CD14-positive monocyte (primary cell): Measurements from ENCODE around the gene GPR45. TPM values are rescaled to one million over a fixed set of nuclear protein-coding genes. Genes with fewer than 3 reads are reported as not detected.

Source experiments
- DNase-seq, 3 donors: peaks; one replicate each; pipeline ENCODE4 v3.0.0-alpha.2; 2011 to 2022
- H2AFZ ChIP-seq: 2 replicates; pipeline ENCODE4 v1.6.0; 2012; ENCODE audit warnings: mild to moderate bottlenecking, low read depth, low read length, inconsistent platforms; ENCODE audit not compliant: insufficient read depth, poor library complexity, severe bottlenecking
- H3K27ac ChIP-seq, 2 donors: 1 replicate in 1 of 2; 2 replicates in 1 of 2; pipeline ENCODE4 v1.5.1; 2012 to 2013; ENCODE audit warnings: low read length in 2 of 2, control low read depth in 1 of 2, inconsistent platforms in 1 of 2, low read depth in 1 of 2, mild to moderate bottlenecking in 1 of 2
- H3K27me3 ChIP-seq, 2 donors: one replicate each; pipeline versions ENCODE4 v1.6.0 to v1.6.1; 2011 to 2013; ENCODE audit warnings: low read length in 2 of 2; ENCODE audit not compliant: control insufficient read depth in 2 of 2, insufficient read depth in 2 of 2
- H3K36me3 ChIP-seq, 2 donors: replicated peaks in 1 of 2; 1 replicate in 1 of 2; 2 replicates in 1 of 2; pipeline versions ENCODE4 v1.5.1 to v1.6.1; 2012 to 2013; ENCODE audit warnings: low read length in 2 of 2, control low read depth in 1 of 2, inconsistent platforms in 1 of 2, mild to moderate bottlenecking in 1 of 2; ENCODE audit not compliant: insufficient read depth in 2 of 2, control insufficient read depth in 1 of 2
- H3K4me1 ChIP-seq, 2 donors: 1 replicate in 1 of 2; 2 replicates in 1 of 2; pipeline versions ENCODE4 v1.5.1 to v1.6.1; 2012 to 2013; ENCODE audit warnings: low read length in 2 of 2, control low read depth in 1 of 2, inconsistent platforms in 1 of 2, mild to moderate bottlenecking in 1 of 2, moderate library complexity in 1 of 2; ENCODE audit not compliant: insufficient read depth in 2 of 2, control insufficient read depth in 1 of 2
- H3K4me2 ChIP-seq: replicated peaks from 2 replicates; pipeline ENCODE3; 2012; ENCODE audit warnings: low read length, moderate library complexity, mild to moderate bottlenecking; ENCODE audit not compliant: poor library complexity, severe bottlenecking; ENCODE audit errors: extremely low read depth
- H3K4me3 ChIP-seq, 3 experiments: fragments of 200-600 bp in 1 of 3; sonication (generic) in 1 of 3; replicated peaks in 1 of 3; 1 replicate in 2 of 3; 2 replicates in 1 of 3; pipeline ENCODE4 v1.5.1; 2011 to 2013; ENCODE audit warnings: low read length in 3 of 3, mild to moderate bottlenecking in 3 of 3, control low read depth in 2 of 3, low read depth in 2 of 3, inconsistent platforms in 1 of 3, moderate library complexity in 1 of 3
- H3K79me2 ChIP-seq: 2 replicates; pipeline ENCODE4 v1.6.0; 2012; ENCODE audit warnings: mild to moderate bottlenecking, control low read depth, inconsistent platforms, low read length, moderate library complexity; ENCODE audit not compliant: insufficient read depth
- H3K9ac ChIP-seq: 2 replicates; pipeline ENCODE4 v1.6.0; 2017; ENCODE audit warnings: low read length, mild to moderate bottlenecking; ENCODE audit not compliant: insufficient read depth, poor library complexity, severe bottlenecking
- H3K9me3 ChIP-seq, 2 donors: replicated peaks in 1 of 2; 1 replicate in 1 of 2; 2 replicates in 1 of 2; pipeline versions ENCODE4 v1.5.1 to v1.6.1; 2012 to 2013; ENCODE audit warnings: low read length in 2 of 2, control low read depth in 1 of 2; ENCODE audit not compliant: control insufficient read depth in 1 of 2, insufficient read depth in 1 of 2
- H4K20me1 ChIP-seq: 2 replicates; pipeline ENCODE4 v1.6.0; 2012; ENCODE audit warnings: mild to moderate bottlenecking, low read length, control low read depth, moderate library complexity; ENCODE audit not compliant: insufficient read depth
- H3K27ac Mint-ChIP-seq, 7 donors: one replicate each; pipeline ENCODE4 v1.8.0; 2020; ENCODE audit warnings: mild to moderate bottlenecking in 7 of 7, mixed read lengths in 7 of 7, moderate library complexity in 6 of 7, inconsistent platforms in 2 of 7
- H3K27me3 Mint-ChIP-seq, 3 donors: one replicate each; pipeline ENCODE4 v1.8.0; 2021 to 2022; ENCODE audit warnings: low read depth in 3 of 3, mild to moderate bottlenecking in 3 of 3, mixed read lengths in 3 of 3, moderate library complexity in 3 of 3, inconsistent platforms in 1 of 3
- H3K36me3 Mint-ChIP-seq, 2 donors: one replicate each; pipeline ENCODE4 v1.8.0; 2020; ENCODE audit warnings: mixed read lengths in 2 of 2, inconsistent platforms in 1 of 2, mild to moderate bottlenecking in 1 of 2
- H3K4me1 Mint-ChIP-seq: one replicate; pipeline ENCODE4 v1.8.0; 2020; ENCODE audit warnings: mild to moderate bottlenecking, mixed read lengths
- H3K4me3 Mint-ChIP-seq, 2 donors: one replicate each; pipeline ENCODE4 v1.8.0; 2020; ENCODE audit warnings: mild to moderate bottlenecking in 2 of 2, mixed read lengths in 2 of 2, moderate library complexity in 1 of 2
- H3K9me3 Mint-ChIP-seq, 7 donors: one replicate each; pipeline ENCODE4 v1.8.0; 2020 to 2022; ENCODE audit warnings: mixed read lengths in 7 of 7, mild to moderate bottlenecking in 6 of 7, moderate library complexity in 6 of 7, inconsistent platforms in 2 of 7
- CTCF ChIP-seq: fragments of 200-600 bp; IDR thresholded peaks from one replicate; pipeline ENCODE4 v1.8.0; 2022; ENCODE audit warnings: antibody characterized with exemption, mild to moderate bottlenecking
- WGBS: methylation state at CpG from one replicate; pipeline ENCODE4 v1.1.5; 2013; ENCODE audit warnings: missing lambda C conversion rate; ENCODE audit not compliant: insufficient coverage; 5-methylcytosine and 5-hydroxymethylcytosine counted together
- intact Hi-C, 2 donors: fragments of 100-400 bp; cut with micrococcal nuclease; formaldehyde crosslinking; loops; one replicate each; pipeline versions ENCODE4 v1.15.0 to v1.15.1; 2023
- polyA plus RNA-seq, 3 donors: library from polyadenylated mRNA; depleted of rRNA in 1 of 3; unstranded in 2 of 3; stranded (reverse) in 1 of 3; fragments of 300-500 nt in 2 of 3; fragments of >200 nt in 1 of 3; fragmentation: Illumina TruSeq in 2 of 3; gene quantifications; 1 replicate in 2 of 3; 2 replicates in 1 of 3; pipeline ENCODE4 v1.2.3, GENCODE V29; 2012 to 2021

Gene GPR45
- polyA plus RNA-seq, 3 donors = not detected

- no peaks in the 10 kb centered on the region for H3K27me3 ChIP-seq
- no peak for DNase-seq
- no peak for TF ChIP-seq CTCF
- H3K79me2 ChIP-seq = no peaks in the 10 kb centered on the region
- H3K9ac ChIP-seq = no peak overlapping the region
- H3K9me3 ChIP-seq = no peaks in the 10 kb centered on the region
- no peak overlapping the region for H3K4me3 Mint-ChIP-seq
- no peaks in the 10 kb centered on the region for H4K20me1 ChIP-seq
- H3K27ac ChIP-seq = no peak overlapping the region
- no peaks in the 10 kb centered on the region for H3K4me1 Mint-ChIP-seq
- H3K4me3 ChIP-seq = no peak overlapping the region
- no peak overlapping the region for H2AFZ ChIP-seq
- no peaks in the 10 kb centered on the region for H3K36me3 ChIP-seq
- H3K4me1 ChIP-seq = no peaks in the 10 kb centered on the region
- peak overlapping the region in 1 of 7 donors; percentile 68 for H3K27ac Mint-ChIP-seq
- H3K9me3 Mint-ChIP-seq = peaks cover 7 to 19% (median 10%) of the 10 kb centered on the region in 7 donors
- H3K4me2 ChIP-seq = no peak overlapping the region
- WGBS = 100% methylated on average over 1 of the region's 4 CpGs
- peaks cover 2 to 6% (median 3%) of the 10 kb centered on the region in 3 donors for H3K27me3 Mint-ChIP-seq
- intact Hi-C loops = no loop called here
- no peaks in the 10 kb centered on the region for H3K36me3 Mint-ChIP-seq
Measured at GRCh38 chr2:105196651-105197050, 44.9 kb upstream of the GPR45 start.

- TF ChIP-seq CTCF = no peak
- no peak overlapping the region for H3K4me3 Mint-ChIP-seq
- no peaks in the 10 kb centered on the region for H3K79me2 ChIP-seq
- H4K20me1 ChIP-seq = no peaks in the 10 kb centered on the region
- no peaks in the 10 kb centered on the region for H3K4me1 ChIP-seq
- no peaks in the 10 kb centered on the region for H3K27me3 ChIP-seq
- no peak overlapping the region for H2AFZ ChIP-seq
- 56% methylated on average over 3 of the region's 5 CpGs for WGBS
- H3K27me3 Mint-ChIP-seq = peaks cover 0 to 2% (median 0%) of the 10 kb centered on the region in 3 donors
- no peak overlapping the region for H3K4me3 ChIP-seq
- no peak overlapping the region for H3K27ac ChIP-seq
- no peaks in the 10 kb centered on the region for H3K9me3 ChIP-seq
- intact Hi-C loops = no loop called here
- no peaks in the 10 kb centered on the region for H3K36me3 Mint-ChIP-seq
- peaks cover 2 to 14% (median 4%) of the 10 kb centered on the region in 7 donors for H3K9me3 Mint-ChIP-seq
- H3K9ac ChIP-seq = no peak overlapping the region
- no peak for DNase-seq
- H3K27ac Mint-ChIP-seq = no peak overlapping the region
- H3K4me2 ChIP-seq = no peak overlapping the region
- no peaks in the 10 kb centered on the region for H3K36me3 ChIP-seq
- no peaks in the 10 kb centered on the region for H3K4me1 Mint-ChIP-seq
Measured at GRCh38 chr2:105215586-105216192, 25.9 kb upstream of the GPR45 start.
